DOHH2 (cell line): ENCODE results near the gene SLC29A3.

ENCODE experiments used
- CTCF ChIP-seq: fragments of 200-600 bp; sonication (generic); IDR thresholded peaks from one replicate; pipeline ENCODE4 v1.5.1; 2014; ENCODE audit warnings: antibody characterized with exemption, mild to moderate bottlenecking, low read depth, low read length; ENCODE audit not compliant: poor library complexity, severe bottlenecking
- EZH2phosphoT487 ChIP-seq: fragments of 200-600 bp; sonication (generic); IDR thresholded peaks from 2 replicates; pipeline ENCODE4 v1.6.1; 2017; ENCODE audit warnings: borderline replicate concordance, mild to moderate bottlenecking, antibody characterized with exemption, low read length, moderate library complexity, mixed read lengths

GRCh38 chr10:71358277-71358676, 39.2 kb downstream of the SLC29A3 start:
- TF ChIP-seq EZH2phosphoT487 (no peak), CTCF (no peak)
